ENCODE measurements around the gene LGI4.

DNA sequence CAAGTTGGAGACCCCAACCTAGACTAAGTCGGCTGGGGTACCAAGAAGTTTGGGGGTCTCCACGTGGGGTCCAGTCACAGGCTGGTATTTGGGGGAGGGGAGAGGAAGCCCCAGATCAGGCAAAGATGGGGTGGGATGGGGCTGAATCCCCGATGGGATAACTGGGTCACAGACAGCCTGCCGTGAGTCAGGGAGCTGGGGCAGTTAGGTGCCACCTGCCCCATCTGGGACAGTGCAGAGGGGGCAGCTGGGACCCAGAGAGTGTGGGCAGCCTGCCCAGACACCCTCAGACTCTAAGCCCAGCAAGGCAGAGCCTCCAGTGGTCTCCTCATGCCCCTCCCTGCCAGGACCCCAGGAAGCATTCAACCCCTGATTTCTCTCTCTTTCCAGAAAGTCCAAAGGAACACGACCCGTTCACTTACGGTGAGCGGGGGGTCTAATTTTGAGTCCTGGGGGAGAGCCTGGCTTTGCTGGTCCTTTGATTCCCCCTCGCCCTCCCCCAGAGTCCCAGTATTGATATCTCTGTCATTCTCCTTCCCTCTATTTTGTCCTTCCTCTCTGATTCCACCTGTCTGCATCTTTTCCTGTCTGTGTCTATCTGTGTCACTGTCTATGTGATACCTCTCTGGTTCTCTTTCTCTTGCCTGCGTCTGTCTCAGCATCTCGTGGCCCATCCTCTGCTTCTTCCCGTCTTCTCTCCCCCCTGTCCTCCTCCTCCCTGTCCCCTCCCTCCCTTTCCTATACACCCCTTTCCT, 5.5 kb upstream of the LGI4 start:
- TF ChIP-seq, protein P1, sequence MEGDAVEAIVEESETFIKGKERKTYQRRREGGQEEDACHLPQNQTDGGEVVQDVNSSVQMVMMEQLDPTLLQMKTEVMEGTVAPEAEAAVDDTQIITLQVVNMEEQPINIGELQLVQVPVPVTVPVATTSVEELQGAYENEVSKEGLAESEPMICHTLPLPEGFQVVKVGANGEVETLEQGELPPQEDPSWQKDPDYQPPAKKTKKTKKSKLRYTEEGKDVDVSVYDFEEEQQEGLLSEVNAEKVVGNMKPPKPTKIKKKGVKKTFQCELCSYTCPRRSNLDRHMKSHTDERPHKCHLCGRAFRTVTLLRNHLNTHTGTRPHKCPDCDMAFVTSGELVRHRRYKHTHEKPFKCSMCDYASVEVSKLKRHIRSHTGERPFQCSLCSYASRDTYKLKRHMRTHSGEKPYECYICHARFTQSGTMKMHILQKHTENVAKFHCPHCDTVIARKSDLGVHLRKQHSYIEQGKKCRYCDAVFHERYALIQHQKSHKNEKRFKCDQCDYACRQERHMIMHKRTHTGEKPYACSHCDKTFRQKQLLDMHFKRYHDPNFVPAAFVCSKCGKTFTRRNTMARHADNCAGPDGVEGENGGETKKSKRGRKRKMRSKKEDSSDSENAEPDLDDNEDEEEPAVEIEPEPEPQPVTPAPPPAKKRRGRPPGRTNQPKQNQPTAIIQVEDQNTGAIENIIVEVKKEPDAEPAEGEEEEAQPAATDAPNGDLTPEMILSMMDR (conservative IDR thresholded peaks at IDR 0.05; ENCODE audit: low read depth in 2 of 2): no peak
- no peak for TF ChIP-seq EZH2phosphoT487 (IDR thresholded peaks at IDR 0.05; ENCODE audit: unreplicated experiment)
- TF ChIP-seq REST (IDR thresholded peaks at IDR 0.05; ENCODE audit: unreplicated experiment): no peak
- no peak for TF ChIP-seq POLR2AphosphoS5 (IDR thresholded peaks at IDR 0.05; ENCODE audit: low read depth)
- TF ChIP-seq CREB1 (CRISPR knock-in tag; IDR thresholded peaks at IDR 0.05; ENCODE audit: low read depth): no peak
- no peak for TF ChIP-seq EZH2 (IDR thresholded peaks at IDR 0.05; ENCODE audit: low read depth, unreplicated experiment)

Measured in GM23338 (cell line).